Measurements from ENCODE around the gene GATAD2A. TPM values are rescaled to one million over a fixed set of nuclear protein-coding genes. Genes with fewer than 3 reads are reported as not detected.
"Not testable (repeated sequence)": the region's sequence is repeated elsewhere in the genome, so short reads cannot be mapped to it uniquely, and the experiment has no call there.

Gene GATAD2A
- total RNA-seq, 1 experiment from 2014 or later = 101 TPM

GRCh38 chr19:19443902-19444680 is 38.6 kb downstream of the GATAD2A start:
- H3K4me3 ChIP-seq = no peak overlapping the region
- peaks cover 10% of the 10 kb centered on the region; the same call in 1 of the 2 replicates for H3K36me3 ChIP-seq
- no peak overlapping the region for H3K27ac ChIP-seq
- no peaks in the 10 kb centered on the region for H3K4me1 ChIP-seq
- H3K9me3 ChIP-seq (replicated peaks) = no peaks in the 10 kb centered on the region
- no peaks in the 10 kb centered on the region for H3K27me3 ChIP-seq
- no peak for DNase-seq

GRCh38 chr19:19444681-19445155 is 39.2 kb downstream of the GATAD2A start:
- Histone ChIP-seq H3K4me1 (no peaks in the 10 kb centered on the region), H3K9me3 (replicated peaks) (no peaks in the 10 kb centered on the region), H3K36me3 (peaks cover 10% of the 10 kb centered on the region; the same call in 1 of the 2 replicates), H3K4me3 (no peak overlapping the region), H3K27me3 (no peaks in the 10 kb centered on the region), H3K27ac (no peak overlapping the region)
- DNase-seq = no peak

GRCh38 chr19:19445288-19445687 is 39.8 kb downstream of the GATAD2A start:
- DNase-seq = no peak
- H3K36me3 ChIP-seq = peaks cover 10% of the 10 kb centered on the region; the same call in 1 of the 2 replicates
- no peak overlapping the region for H3K4me3 ChIP-seq
- H3K27ac ChIP-seq = no peak overlapping the region
- H3K27me3 ChIP-seq = no peaks in the 10 kb centered on the region
- H3K9me3 ChIP-seq (replicated peaks) = no peaks in the 10 kb centered on the region
- no peaks in the 10 kb centered on the region for H3K4me1 ChIP-seq

GRCh38 chr19:19445911-19446361 is 40.5 kb downstream of the GATAD2A start:
- H3K4me1 ChIP-seq = no peaks in the 10 kb centered on the region
- no peak for DNase-seq

GRCh38 chr19:19446655-19447437 is 41.4 kb downstream of the GATAD2A start:
- Histone ChIP-seq H3K4me1 (peaks cover 2% of the 10 kb centered on the region), H3K4me3 (no peak overlapping the region), H3K27ac (no peak overlapping the region), H3K27me3 (no peaks in the 10 kb centered on the region), H3K9me3 (replicated peaks) (no peaks in the 10 kb centered on the region), H3K36me3 (peaks cover 10% of the 10 kb centered on the region; the same call in 1 of the 2 replicates)
- no peak for DNase-seq

More at GRCh38 chr19:19445911-19446361, 40.5 kb downstream of the GATAD2A start:
- H3K27ac ChIP-seq = no peak overlapping the region
- H3K27me3 ChIP-seq = no peaks in the 10 kb centered on the region
- peaks cover 10% of the 10 kb centered on the region; the same call in 1 of the 2 replicates for H3K36me3 ChIP-seq
- no peak overlapping the region for H3K4me3 ChIP-seq
- H3K9me3 ChIP-seq (replicated peaks) = no peaks in the 10 kb centered on the region

- peaks cover 10% of the 10 kb centered on the region for H3K4me1 ChIP-seq
- peaks cover 10% of the 10 kb centered on the region; the same call in 1 of the 2 replicates for H3K36me3 ChIP-seq
- no peak overlapping the region for H3K4me3 ChIP-seq
- H3K9me3 ChIP-seq (replicated peaks) = no peaks in the 10 kb centered on the region
- no peak for DNase-seq
- no peaks in the 10 kb centered on the region for H3K27me3 ChIP-seq
- H3K27ac ChIP-seq = no peak overlapping the region
Measured at GRCh38 chr19:19447536-19448237, 42.2 kb downstream of the GATAD2A start.

- no peak for DNase-seq
- Histone ChIP-seq H3K4me1 (peaks cover 13% of the 10 kb centered on the region), H3K4me3 (no peak overlapping the region), H3K27ac (no peak overlapping the region), H3K27me3 (no peaks in the 10 kb centered on the region), H3K9me3 (replicated peaks) (no peaks in the 10 kb centered on the region), H3K36me3 (peaks cover 10% of the 10 kb centered on the region; the same call in 1 of the 2 replicates)
Measured at GRCh38 chr19:19448238-19448544, 42.7 kb downstream of the GATAD2A start.

- peak overlapping the region; percentile 60 for H3K27ac ChIP-seq
- H3K36me3 ChIP-seq = no peaks in the 10 kb centered on the region; the same call in 1 of the 2 replicates
- no peaks in the 10 kb centered on the region for H3K9me3 ChIP-seq (replicated peaks)
- DNase-seq = no peak
- H3K4me1 ChIP-seq = peaks cover 21% of the 10 kb centered on the region
- no peaks in the 10 kb centered on the region for H3K27me3 ChIP-seq
- H3K4me3 ChIP-seq = no peak overlapping the region
Measured at GRCh38 chr19:19451429-19452242, 46.2 kb downstream of the GATAD2A start.

- DNase-seq = peak in 1 of 2 experiments; percentile 65
- H3K27me3 ChIP-seq = no peaks in the 10 kb centered on the region
- H3K4me1 ChIP-seq = peaks cover 21% of the 10 kb centered on the region
- peaks cover 4% of the 10 kb centered on the region; the same call in 1 of the 2 replicates for H3K36me3 ChIP-seq
- no peaks in the 10 kb centered on the region for H3K9me3 ChIP-seq (replicated peaks)
- no peak overlapping the region for H3K4me3 ChIP-seq
- H3K27ac ChIP-seq = peak overlapping the region; percentile 60
Measured at GRCh38 chr19:19452243-19453124, 47.0 kb downstream of the GATAD2A start.

- no peak for DNase-seq
- Histone ChIP-seq H3K4me1 (peaks cover 21% of the 10 kb centered on the region), H3K36me3 (peaks cover 4% of the 10 kb centered on the region; the same call in 1 of the 2 replicates), H3K4me3 (no peak overlapping the region), H3K9me3 (replicated peaks) (no peaks in the 10 kb centered on the region), H3K27ac (peak overlapping the region; percentile 60), H3K27me3 (no peaks in the 10 kb centered on the region)
Measured at GRCh38 chr19:19453125-19453454, 47.6 kb downstream of the GATAD2A start.

- H3K36me3 ChIP-seq; H3K27me3 ChIP-seq; H3K27ac ChIP-seq; H3K4me3 ChIP-seq; H3K9me3 ChIP-seq (replicated peaks): not testable (repeated sequence)
- peaks cover 21% of the 10 kb centered on the region for H3K4me1 ChIP-seq
- peak in 1 of 2 experiments; percentile 37 for DNase-seq
Measured at GRCh38 chr19:19455166-19455919, 49.9 kb downstream of the GATAD2A start.

- no peak overlapping the region for H3K27ac ChIP-seq
Measured at GRCh38 chr19:19457671-19458070, 52.2 kb downstream of the GATAD2A start.

More at GRCh38 chr19:19457671-19458070, 52.2 kb downstream of the GATAD2A start:
- Histone ChIP-seq H3K36me3 (peaks cover 4% of the 10 kb centered on the region; the same call in 1 of the 2 replicates), H3K4me1 (peaks cover 23% of the 10 kb centered on the region), H3K4me3 (no peak overlapping the region), H3K9me3 (replicated peaks) (no peaks in the 10 kb centered on the region), H3K27me3 (no peaks in the 10 kb centered on the region)
- no peak for DNase-seq
